NCI-H460 (cell line): Measurements from ENCODE around the gene ZDHHC20. TPM values are rescaled to one million over a fixed set of nuclear protein-coding genes. Genes with fewer than 3 reads are reported as not detected.

ENCODE experiments used
- DNase-seq: peaks from one replicate; pipeline ENCODE4 v3.0.0-alpha.2; 2016; ENCODE audit warnings: low read depth; ENCODE audit errors: extremely low read depth
- total RNA-seq: library from RNA; depleted of rRNA; stranded (reverse); fragments of >200 nt; shearing (Covaris generic); gene quantifications from 2 replicates; pipeline ENCODE4 v1.2.3, GENCODE V29; 2014

The ZDHHC20 gene
- total RNA-seq, 1 experiment from 2014 or later, result 42.2 TPM

- no peak for DNase-seq
Observed at GRCh38 chr13:21364357-21364756, 94.7 kb downstream of the ZDHHC20 start.

GRCh38 chr13:21362741-21363140, 96.4 kb downstream of the ZDHHC20 start:
- no peak for DNase-seq

GRCh38 chr13:21361706-21362105, 97.4 kb downstream of the ZDHHC20 start:
- DNase-seq, result no peak

- no peak for DNase-seq
Observed at GRCh38 chr13:21361123-21361522, 98.0 kb downstream of the ZDHHC20 start.

GRCh38 chr13:21360463-21360862, 98.6 kb downstream of the ZDHHC20 start:
- no peak for DNase-seq

GRCh38 chr13:21359855-21360254, 99.2 kb downstream of the ZDHHC20 start:
- DNase-seq, result no peak

GRCh38 chr13:21355304-21355703, 103.8 kb downstream of the ZDHHC20 start:
- no peak for DNase-seq

GRCh38 chr13:21354721-21355120, 104.4 kb downstream of the ZDHHC20 start:
- DNase-seq, result no peak

- DNase-seq, result no peak
Observed at GRCh38 chr13:21348488-21349120, 110.5 kb downstream of the ZDHHC20 start.

- DNase-seq, result no peak
Observed at GRCh38 chr13:21347753-21348318, 111.3 kb downstream of the ZDHHC20 start.

- DNase-seq, result no peak
Observed at GRCh38 chr13:21344662-21345176, 114.4 kb downstream of the ZDHHC20 start.

GRCh38 chr13:21343659-21344058, 115.4 kb downstream of the ZDHHC20 start:
- no peak for DNase-seq

- no peak for DNase-seq
Observed at GRCh38 chr13:21342699-21343442, 116.2 kb downstream of the ZDHHC20 start.

GRCh38 chr13:21341637-21342422, 117.3 kb downstream of the ZDHHC20 start:
- DNase-seq, result no peak

- DNase-seq, result no peak
Observed at GRCh38 chr13:21338639-21339278, 120.3 kb downstream of the ZDHHC20 start.

GRCh38 chr13:21338156-21338555, 120.9 kb downstream of the ZDHHC20 start:
- DNase-seq, result no peak

GRCh38 chr13:21336609-21337349, 122.3 kb downstream of the ZDHHC20 start:
- no peak for DNase-seq

- DNase-seq, result no peak
Observed at GRCh38 chr13:21333186-21333585, 125.9 kb downstream of the ZDHHC20 start.

GRCh38 chr13:21330126-21330861, 128.8 kb downstream of the ZDHHC20 start:
- no peak for DNase-seq
